Measurements from ENCODE around the gene PDE6B. TPM values are rescaled to one million over a fixed set of nuclear protein-coding genes. Genes with fewer than 3 reads are reported as not detected.

The PDE6B gene
- total and polyA plus RNA-seq, 2 of the 13 experiments (the other 11 are each of a cell fraction or from before 2014, with no cell fraction given): 0.38 to 0.40 TPM

GRCh38 chr4:674172-675035 is 49.0 kb downstream of the PDE6B start, which contains the start of the genes ATP5ME and MYL5 (continued):
- TF ChIP-seq ZNF33B (CRISPR knock-in tag; IDR thresholded peaks at IDR 0.05): peak; percentile 76; the same call in 1 of the 2 replicates
- TF ChIP-seq, protein P1, sequence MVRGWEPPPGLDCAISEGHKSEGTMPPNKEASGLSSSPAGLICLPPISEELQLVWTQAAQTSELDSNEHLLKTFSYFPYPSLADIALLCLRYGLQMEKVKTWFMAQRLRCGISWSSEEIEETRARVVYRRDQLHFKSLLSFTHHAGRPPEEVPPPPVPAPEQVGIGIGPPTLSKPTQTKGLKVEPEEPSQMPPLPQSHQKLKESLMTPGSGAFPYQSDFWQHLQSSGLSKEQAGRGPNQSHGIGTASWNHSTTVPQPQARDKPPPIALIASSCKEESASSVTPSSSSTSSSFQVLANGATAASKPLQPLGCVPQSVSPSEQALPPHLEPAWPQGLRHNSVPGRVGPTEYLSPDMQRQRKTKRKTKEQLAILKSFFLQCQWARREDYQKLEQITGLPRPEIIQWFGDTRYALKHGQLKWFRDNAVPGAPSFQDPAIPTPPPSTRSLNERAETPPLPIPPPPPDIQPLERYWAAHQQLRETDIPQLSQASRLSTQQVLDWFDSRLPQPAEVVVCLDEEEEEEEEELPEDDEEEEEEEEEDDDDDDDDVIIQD (CRISPR knock-in tag; IDR thresholded peaks at IDR 0.05; ENCODE audit: low read depth): no peak
- TF ChIP-seq, protein P2, sequence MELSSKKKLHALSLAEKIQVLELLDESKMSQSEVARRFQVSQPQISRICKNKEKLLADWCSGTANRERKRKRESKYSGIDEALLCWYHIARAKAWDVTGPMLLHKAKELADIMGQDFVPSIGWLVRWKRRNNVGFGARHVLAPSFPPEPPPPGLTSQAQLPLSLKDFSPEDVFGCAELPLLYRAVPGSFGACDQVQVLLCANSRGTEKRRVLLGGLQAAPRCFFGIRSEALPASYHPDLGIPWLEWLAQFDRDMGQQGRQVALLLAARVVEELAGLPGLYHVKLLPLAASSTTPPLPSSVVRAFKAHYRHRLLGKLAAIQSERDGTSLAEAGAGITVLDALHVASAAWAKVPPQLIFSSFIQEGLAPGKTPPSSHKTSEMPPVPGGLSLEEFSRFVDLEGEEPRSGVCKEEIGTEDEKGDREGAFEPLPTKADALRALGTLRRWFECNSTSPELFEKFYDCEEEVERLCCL (CRISPR knock-in tag; IDR thresholded peaks at IDR 0.05; ENCODE audit: borderline replicate concordance): 0 out of 2 replicates have a peak, but pooled peaks have one; percentile 46
- TF ChIP-seq GMEB1 (CRISPR knock-in tag; IDR thresholded peaks at IDR 0.05; ENCODE audit: borderline replicate concordance): peak; percentile 68; the same call in 1 of the 2 replicates
- TF ChIP-seq ZNF10 (CRISPR knock-in tag; IDR thresholded peaks at IDR 0.05; ENCODE audit: borderline replicate concordance, low read depth): no peak
- 0 out of 2 replicates have a peak, but pooled peaks have one; percentile 70 for TF ChIP-seq ZNF280D (CRISPR knock-in tag; IDR thresholded peaks at IDR 0.05)
- no peak for TF ChIP-seq ZSCAN22 (CRISPR knock-in tag; IDR thresholded peaks at IDR 0.05)
- peak; percentile 66 for TF ChIP-seq ZNF687 (CRISPR knock-in tag; IDR thresholded peaks at IDR 0.05)
- 0 out of 2 replicates have a peak, but pooled peaks have one; percentile 28 for TF ChIP-seq RARG (CRISPR knock-in tag; IDR thresholded peaks at IDR 0.05; ENCODE audit: low read depth)
- TF ChIP-seq WIZ (CRISPR knock-in tag; IDR thresholded peaks at IDR 0.05): peak; percentile 59
- TF ChIP-seq ZKSCAN1 (IDR thresholded peaks at IDR 0.05; ENCODE audit: low read length): no peak
- TF ChIP-seq DNMT1 (CRISPR knock-in tag; IDR thresholded peaks at IDR 0.05): no peak
